ENCODE measurements around the gene EFTUD2. TPM values are rescaled to one million over a fixed set of nuclear protein-coding genes. Genes with fewer than 3 reads are reported as not detected.

Gene EFTUD2
- total and polyA plus RNA-seq, 2 of the 8 experiments (the other 6 are each of a cell fraction or from before 2014, with no cell fraction given): 118 to 195 TPM

GRCh38 chr17:44916781-44917241 lies 17.6 kb upstream of the EFTUD2 start:
- H4K5ac ChIP-seq (ENCODE audit: insufficient read length, low read depth, low read length): no peak overlapping the region
- DNase-seq (ENCODE audit: low read depth in 1 of 2, low spot score in 2 of 2) (no peak), FAIRE-seq (no peak)
- no peak overlapping the region for H3K14ac ChIP-seq (ENCODE audit: insufficient read length)
- POLR2A ChIA-PET (ENCODE audit: partially characterized antibody): interaction anchor here (1.6 to 1.7 kb wide), 3 partner anchors 14 to 232 kb away, joined by 4 to 8 read pairs (median 4); partner anchors contain the start of genes EFTUD2 and HEXIM1
- H3K4ac ChIP-seq (replicated peaks; ENCODE audit: insufficient read length, low read depth, low read length): no peak overlapping the region
- H2BK15ac ChIP-seq (ENCODE audit: low read length): no peak overlapping the region
- H3K27me3 ChIP-seq (replicated peaks in 1 of 4; ENCODE audit: control insufficient read depth in 3 of 4, extremely low read depth in 1 of 4, insufficient read depth in 3 of 4, low read length in 3 of 4): peaks cover 0 to 15% (median 10%) of the 10 kb centered on the region in 4 experiments; a peak in 6 of 7 replicates
- CTCF ChIA-PET (ENCODE audit: partially characterized antibody): interaction anchor here (1.0 to 13.0 kb wide), 6 partner anchors 19 to 105 kb away, joined by 3 to 243 read pairs (median 4); no protein-coding TSS in a partner anchor
- no peak overlapping the region for H2BK12ac ChIP-seq (ENCODE audit: low read depth, low read length)
- no peak overlapping the region for H3K23ac ChIP-seq (ENCODE audit: insufficient read length)
- no peak overlapping the region for H2BK20ac ChIP-seq (ENCODE audit: low read length)
- no peak overlapping the region for H3K56ac ChIP-seq (replicated peaks; ENCODE audit: insufficient read length, low read depth, low read length)
- no peaks in the 10 kb centered on the region for H4K20me1 ChIP-seq (replicated peaks in 1 of 2; ENCODE audit: control insufficient read depth in 1 of 2, insufficient read depth in 2 of 2, low read length in 2 of 2)
- H3K27ac ChIP-seq (ENCODE audit: low read depth, low read length): no peak overlapping the region
- no peak overlapping the region for H2AFZ ChIP-seq (ENCODE audit: low read length)
- 86% methylated on average over 10 of the region's 10 CpGs; no CpG with 5 or more reads in 1 of the 2 experiments for WGBS, 2 experiments (ENCODE audit: extremely low coverage in 1 of 2, insufficient coverage in 1 of 2, insufficient read length in 1 of 2, insufficient replicate concordance in 2 of 2, low coverage in 1 of 2, low lambda C conversion rate in 2 of 2, missing lambda C conversion rate in 1 of 2)
- H2AK5ac ChIP-seq (ENCODE audit: low read depth, low read length): no peak overlapping the region
- TF ChIP-seq, protein P1, sequence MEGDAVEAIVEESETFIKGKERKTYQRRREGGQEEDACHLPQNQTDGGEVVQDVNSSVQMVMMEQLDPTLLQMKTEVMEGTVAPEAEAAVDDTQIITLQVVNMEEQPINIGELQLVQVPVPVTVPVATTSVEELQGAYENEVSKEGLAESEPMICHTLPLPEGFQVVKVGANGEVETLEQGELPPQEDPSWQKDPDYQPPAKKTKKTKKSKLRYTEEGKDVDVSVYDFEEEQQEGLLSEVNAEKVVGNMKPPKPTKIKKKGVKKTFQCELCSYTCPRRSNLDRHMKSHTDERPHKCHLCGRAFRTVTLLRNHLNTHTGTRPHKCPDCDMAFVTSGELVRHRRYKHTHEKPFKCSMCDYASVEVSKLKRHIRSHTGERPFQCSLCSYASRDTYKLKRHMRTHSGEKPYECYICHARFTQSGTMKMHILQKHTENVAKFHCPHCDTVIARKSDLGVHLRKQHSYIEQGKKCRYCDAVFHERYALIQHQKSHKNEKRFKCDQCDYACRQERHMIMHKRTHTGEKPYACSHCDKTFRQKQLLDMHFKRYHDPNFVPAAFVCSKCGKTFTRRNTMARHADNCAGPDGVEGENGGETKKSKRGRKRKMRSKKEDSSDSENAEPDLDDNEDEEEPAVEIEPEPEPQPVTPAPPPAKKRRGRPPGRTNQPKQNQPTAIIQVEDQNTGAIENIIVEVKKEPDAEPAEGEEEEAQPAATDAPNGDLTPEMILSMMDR (IDR thresholded peaks at IDR 0.05; ENCODE audit: control extremely low read depth in 1 of 3, insufficient read depth in 1 of 3, low read depth in 1 of 3, low read length in 3 of 3): peak in 1 of 3 experiments; percentile 11; a peak in 1 of 4 replicates
- no peak for TF ChIP-seq GABPA (IDR thresholded peaks at IDR 0.05; ENCODE audit: borderline replicate concordance, insufficient read depth, low read length)
- no peak overlapping the region for H4K91ac ChIP-seq (replicated peaks; ENCODE audit: insufficient read length, low read length)
- H2BK5ac ChIP-seq (ENCODE audit: low read depth, low read length): no peak overlapping the region
- H3K4me3 ChIP-seq (ENCODE audit: extremely low read depth in 1 of 4, insufficient read depth in 2 of 4, low read depth in 3 of 4, low read length in 4 of 4): no peak overlapping the region
- H3K23me2 ChIP-seq (ENCODE audit: low read depth, low read length): no peaks in the 10 kb centered on the region; the same call in 1 of the 2 replicates
- no peak overlapping the region for H3K4me2 ChIP-seq (ENCODE audit: insufficient read depth in 1 of 2, low read depth in 2 of 2, low read length in 2 of 2)
- H3K4me1 ChIP-seq (replicated peaks in 1 of 4; ENCODE audit: control insufficient read depth in 3 of 4, insufficient read depth in 4 of 4, low read length in 3 of 4): peaks cover 6 to 15% (median 10%) of the 10 kb centered on the region in 4 experiments
- peak overlapping the region; percentile 6; the same call in 1 of the 2 replicates for H4K8ac ChIP-seq (ENCODE audit: extremely low read depth, insufficient read depth, low read length)
- H3K79me1 ChIP-seq (ENCODE audit: low read depth, low read length): no peaks in the 10 kb centered on the region
- no peak overlapping the region for H2BK120ac ChIP-seq (replicated peaks; ENCODE audit: low read depth, low read length)
- no peak overlapping the region for H3K18ac ChIP-seq (ENCODE audit: extremely low read depth, low read length)
- no peaks in the 10 kb centered on the region for H3K79me2 ChIP-seq (ENCODE audit: control insufficient read depth in 1 of 2, insufficient read depth in 2 of 2, low read length in 2 of 2)
- H3K9ac ChIP-seq (replicated peaks in 1 of 4; ENCODE audit: extremely low read depth in 1 of 4, low read depth in 3 of 4, low read length in 3 of 4): no peak overlapping the region
- H3K9me3 ChIP-seq (ENCODE audit: insufficient read depth in 2 of 2, low read depth in 1 of 2, low read length in 1 of 2): no peaks in the 10 kb centered on the region
- no peaks in the 10 kb centered on the region for H3K36me3 ChIP-seq (ENCODE audit: control insufficient read depth in 2 of 4, insufficient read depth in 4 of 4, low read length in 3 of 4)
